HuH-7 (cell line): ENCODE results near the gene EVC.

ENCODE experiments used
- DNase-seq: peaks from one replicate; pipeline ENCODE4 v3.0.0; 2011; ENCODE audit warnings: low spot score

EVC gene

DNA sequence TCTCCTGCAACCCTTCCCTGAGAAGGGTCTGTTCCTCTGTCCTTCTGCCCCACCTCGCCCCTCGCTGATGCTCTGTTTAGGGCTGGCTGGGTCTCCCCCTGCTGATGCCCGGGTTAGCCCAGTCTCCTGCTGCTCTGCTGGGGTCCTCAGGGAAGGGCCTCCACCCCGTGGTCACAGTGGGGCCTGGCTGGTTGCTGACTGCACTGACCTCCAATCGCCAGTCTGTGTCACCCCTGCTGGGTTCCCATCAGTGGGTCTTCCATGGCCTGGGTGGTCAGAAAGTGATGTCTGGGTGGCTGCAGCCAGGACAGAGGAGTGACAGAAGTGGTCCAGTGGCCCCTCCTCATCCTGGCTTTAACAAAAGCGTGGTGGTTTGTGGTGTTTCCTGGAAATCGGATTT is 44.7 kb downstream of the EVC start:
- DNase-seq: no peak

DNA sequence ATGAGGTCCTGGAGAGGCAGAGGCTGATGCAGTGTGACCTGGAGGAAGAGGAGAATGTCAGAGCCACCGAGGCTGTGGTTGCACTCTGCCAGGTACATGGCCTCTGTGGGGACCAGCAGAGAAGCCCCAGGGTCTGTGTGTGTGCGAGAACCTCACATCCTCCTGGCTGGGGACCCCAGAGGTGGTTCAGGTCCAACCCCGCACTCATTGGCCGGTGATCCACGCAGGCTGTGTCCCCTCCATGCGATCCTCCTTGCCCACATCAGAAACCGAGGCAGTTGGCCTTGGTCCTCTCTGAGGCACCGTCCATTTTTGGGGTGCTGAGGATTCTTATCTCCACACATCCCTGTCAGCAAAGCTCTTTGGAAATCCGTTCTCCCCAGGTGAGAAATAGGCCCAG is 45.3 kb downstream of the EVC start:
- no peak for DNase-seq

DNA sequence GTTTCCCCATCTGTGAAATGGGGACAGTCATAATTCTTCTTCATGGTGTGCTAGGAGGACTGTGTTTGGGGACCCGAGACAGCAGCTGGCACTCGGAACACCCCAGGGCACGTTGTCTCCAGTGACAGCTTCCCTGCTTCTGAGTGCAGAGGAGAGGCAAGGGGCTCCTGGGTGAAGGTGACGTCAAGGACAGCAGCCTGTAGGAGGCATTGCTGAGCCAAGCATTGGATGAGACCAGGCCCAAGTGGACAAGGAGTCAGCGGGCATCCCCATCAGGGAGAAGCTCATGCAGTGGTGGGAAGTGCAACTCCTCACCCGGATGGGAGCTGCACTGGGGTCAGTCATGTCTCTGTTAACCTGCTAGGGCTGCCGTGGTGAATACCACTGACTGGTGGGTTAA is 46.1 kb downstream of the EVC start:
- DNase-seq: no peak

DNA sequence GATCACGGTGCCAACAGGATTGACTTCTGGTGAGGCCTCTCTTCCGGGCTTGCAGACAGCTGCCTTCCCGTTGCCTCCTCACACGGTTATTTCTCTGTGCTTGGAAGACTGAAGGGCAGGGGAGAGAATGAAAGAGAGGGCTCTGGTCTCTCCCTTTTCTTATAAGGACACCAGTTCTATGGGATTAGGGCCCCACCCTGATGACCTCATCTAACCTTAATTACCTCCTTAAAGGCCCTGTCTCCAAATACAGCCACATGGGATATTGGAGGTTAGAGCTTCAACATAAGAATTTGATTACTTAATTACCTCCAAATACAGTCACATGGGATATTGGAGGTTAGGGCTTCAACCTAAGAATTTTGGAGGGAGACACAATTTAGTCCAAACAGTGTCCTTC is 46.5 kb downstream of the EVC start:
- no peak for DNase-seq

DNA sequence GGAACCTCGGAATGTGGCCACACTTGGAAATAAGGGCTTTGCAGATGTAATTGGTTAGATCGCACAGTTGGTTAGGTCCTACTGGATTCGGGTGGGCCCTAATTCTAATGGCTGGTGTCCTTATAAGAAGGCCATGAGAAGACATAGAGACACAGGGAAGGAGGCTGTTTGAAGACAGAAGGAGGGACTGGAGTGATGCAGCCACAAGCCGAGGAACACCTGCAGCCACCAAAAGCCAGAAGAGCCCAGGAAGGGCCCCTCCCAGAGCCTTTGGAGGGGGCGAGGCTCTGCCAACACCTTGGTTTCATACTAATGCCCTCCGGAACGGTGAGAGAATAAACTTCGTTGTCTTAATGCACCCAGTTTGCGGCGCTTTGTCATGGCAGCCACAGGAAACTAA is 47.0 kb downstream of the EVC start:
- DNase-seq: no peak

DNA sequence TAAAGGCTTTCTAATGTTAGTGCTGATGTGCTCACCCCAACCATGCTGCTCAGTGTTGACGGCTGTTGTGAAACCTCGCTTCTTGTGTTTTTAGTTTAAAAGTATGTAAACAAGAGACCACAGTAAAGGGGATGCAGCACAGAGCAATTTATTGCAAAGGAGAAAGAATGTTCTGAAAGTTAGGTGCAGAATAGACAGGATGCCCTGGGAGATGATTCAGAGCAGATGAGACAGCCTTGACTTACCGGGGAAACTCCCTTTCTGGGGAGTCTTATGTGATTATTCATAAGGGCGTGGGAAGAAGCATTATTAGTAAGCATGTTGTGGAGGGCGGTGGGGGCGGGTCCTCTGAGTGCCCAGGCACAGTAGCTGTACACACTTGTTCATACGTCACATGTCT is 47.7 kb downstream of the EVC start:
- no peak for DNase-seq

DNA sequence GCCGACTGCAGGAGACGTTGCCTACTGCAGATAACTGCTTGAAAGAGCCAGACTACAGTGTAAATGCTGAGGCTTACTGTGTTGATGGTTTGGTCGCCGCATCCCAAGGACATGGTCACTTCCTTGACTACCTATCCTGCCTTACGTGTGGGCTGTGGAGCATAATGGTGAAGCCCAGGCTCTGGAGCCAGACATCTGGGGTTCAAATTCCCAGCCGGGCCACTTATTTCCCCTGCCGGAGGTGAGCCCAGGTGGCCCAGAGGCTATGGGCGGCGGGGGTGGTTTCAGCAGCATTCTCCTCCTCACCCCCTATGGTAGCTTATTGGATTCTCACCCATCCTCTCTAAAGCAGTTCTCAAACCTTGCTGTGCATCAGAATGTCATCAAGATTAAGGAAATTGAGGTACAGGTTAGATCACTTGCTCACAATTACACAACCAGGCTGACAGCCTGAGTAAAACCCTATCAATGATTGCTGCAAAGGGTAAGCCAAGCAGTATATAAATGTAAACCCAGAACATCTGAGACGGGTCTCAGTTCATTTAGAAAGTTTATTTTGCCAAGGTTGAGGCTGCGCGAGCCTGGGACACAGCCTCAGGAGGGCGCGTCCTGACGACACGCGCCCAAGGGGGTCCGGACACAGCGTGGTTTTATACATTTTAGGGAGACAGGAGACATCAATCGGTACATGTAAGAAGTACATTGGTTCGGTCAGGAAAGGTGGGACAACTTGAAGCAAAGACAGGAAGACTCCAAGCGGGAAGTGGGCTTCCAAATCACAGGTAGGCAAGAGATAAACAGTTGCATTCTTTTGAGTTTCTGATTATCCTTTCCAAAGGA is 48.5 kb downstream of the EVC start:
- no peak for DNase-seq

DNA sequence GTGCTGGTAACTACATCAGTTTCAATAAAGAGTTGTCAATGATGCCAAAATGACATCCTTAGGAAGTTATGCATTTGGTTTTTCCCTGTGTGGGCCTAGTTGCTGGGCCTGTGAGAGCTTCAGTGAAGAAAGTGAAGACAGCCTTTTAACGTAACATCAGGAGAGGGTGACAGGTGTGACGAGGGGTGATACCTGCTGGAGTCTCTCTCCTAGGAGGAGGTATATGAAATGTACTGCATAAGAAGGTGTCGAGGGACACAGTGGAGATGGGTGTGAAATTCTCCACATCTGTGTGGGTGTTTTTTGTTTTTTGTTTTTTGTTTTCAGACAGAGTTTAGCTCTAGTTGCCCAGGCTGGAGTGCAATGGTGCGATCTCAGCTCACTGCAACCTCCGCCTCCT is 49.2 kb downstream of the EVC start:
- DNase-seq: no peak

DNA sequence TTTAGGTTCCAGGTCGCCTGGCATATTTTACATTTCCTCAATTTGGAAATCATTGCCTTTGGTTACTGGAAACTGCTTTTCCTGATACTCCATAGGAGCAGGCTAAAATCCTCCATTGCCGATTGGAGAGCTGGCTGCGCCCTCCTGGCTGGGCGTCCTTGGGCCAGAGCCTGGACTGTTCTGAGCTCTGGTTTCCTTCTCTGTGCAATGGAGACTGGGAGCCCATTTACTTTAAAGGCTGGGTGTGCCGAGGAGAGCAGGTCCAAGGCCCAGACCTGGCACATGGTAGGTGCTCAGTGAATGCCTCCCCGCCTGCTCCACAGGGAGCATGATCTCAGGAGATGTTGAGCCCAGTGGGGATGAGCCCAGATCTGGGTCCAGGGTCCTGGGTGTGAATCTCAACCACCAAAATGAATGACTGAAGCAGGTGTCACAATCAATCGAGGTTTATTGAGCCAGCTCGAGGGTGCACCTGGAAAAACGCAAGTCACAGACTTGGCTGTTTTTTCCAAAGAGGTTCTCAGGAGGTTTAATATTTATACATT is 50.0 kb downstream of the EVC start:
- DNase-seq: no peak

DNA sequence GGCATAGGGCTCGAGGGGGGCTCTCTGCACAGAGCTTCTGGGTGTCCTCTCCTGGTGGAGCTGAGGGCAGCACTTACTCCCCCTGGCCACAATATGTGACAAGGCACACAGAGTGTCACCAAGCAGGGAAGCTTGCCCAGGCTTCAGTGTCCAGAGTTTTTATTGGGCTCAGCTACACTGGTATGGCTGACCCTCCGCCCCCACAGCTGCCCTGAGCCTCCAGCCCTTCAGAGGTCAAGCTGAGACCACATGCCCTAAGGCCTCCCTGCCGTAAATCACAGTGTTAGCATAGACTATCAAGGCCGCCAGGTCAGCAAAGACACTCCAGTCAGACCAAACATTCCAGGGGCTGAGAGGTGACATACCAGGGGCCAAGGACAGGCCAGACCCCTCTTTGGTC is 59.0 kb downstream of the EVC start:
- no peak for DNase-seq

DNA sequence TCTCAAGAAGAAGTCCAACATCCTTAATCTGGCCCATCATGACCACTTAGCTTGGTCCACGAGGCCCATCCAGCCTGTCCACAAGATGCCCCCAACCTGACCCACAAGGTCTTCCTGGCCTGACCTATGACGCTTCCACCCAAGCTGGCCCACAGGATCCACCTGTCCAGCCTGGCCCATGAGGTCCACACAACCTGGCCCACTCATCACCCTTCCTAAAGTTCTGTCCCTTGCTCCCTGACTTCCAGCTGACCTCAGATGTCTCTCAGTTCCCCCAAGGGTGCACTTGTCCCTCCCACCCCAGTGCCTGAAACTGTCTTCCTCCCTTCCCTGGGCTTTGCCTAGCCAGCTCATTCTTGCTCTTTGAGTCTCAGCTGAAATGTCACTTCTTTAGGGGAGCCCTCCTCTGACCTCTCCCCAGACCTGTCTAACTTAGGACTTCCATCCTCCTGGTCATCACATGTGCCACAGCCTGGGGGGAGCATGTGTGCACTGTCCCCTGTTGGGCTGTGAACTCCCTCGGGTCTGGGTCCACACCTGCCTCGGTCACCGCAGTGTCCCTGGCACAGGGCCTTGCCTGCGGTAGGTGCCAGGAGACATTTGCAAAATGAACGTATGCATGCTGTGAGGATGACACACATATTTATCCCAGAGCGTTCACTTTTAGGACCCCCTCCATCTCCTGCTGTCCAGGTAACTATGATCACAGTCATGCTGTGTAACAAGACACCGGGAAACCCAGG is 61.7 kb downstream of the EVC start:
- DNase-seq: no peak

DNA sequence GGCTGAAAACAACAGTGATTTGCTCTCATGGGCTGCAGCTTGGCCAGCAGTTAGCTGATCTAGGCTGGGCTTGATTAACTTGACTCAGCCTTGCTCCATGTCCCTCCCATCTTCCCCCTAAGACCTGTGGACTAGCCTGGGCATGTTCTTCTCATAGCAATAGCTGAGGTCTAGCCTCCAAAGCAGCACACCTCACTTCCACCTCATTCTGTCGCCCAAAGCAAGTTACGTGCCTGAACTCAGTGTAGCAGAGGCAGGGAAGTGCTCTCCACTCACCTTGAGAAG is 62.2 kb downstream of the EVC start:
- no peak for DNase-seq

DNA sequence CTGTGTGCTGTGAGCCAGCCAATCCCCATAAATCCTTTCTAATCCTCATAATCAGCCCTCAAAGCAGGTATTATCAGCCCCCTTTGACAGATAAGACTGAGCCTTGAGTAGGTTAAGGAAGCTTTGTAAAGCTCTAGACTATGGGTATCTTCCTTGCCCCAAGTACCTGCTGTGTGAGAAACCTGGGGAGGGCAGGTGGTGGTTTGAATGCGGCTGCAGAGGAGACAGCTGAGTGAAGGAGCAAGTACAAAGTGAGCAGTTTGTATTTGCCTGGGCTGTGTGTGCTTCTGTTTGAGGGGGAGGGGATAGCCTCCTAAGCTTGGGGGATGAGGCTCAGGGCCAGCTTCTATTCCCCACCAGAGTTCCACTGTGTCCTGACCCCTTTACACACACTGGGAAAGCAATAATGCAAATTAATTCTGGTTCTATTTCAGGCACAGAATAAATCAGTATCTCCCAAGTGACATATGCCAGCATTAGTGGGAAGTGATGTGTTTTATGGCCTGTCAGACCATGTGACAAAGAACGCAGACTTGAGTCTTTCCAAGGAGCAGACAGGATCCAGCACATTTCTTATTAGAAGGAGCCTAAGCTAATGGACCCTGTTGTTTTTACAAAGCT is 63.5 kb downstream of the EVC start:
- no peak for DNase-seq

DNA sequence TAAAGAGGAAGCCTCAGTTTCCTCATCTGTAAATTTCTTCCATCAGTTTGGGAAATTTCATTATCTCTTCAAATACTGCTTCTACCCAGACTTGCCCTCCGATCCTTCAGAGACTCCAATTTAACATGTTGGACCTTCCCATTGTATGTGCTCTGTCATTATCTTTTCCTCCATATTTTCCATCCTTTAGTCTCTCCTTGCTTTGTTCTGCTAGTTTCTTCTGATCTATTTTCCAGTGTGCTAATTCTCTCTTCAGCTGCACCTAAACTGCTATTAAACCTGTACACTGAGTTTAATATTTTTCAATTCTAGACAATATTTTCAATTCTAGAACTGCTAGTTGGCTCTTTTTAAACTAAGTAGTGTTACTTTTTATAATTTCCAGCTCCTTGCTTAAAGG is 65.5 kb downstream of the EVC start:
- no peak for DNase-seq

DNA sequence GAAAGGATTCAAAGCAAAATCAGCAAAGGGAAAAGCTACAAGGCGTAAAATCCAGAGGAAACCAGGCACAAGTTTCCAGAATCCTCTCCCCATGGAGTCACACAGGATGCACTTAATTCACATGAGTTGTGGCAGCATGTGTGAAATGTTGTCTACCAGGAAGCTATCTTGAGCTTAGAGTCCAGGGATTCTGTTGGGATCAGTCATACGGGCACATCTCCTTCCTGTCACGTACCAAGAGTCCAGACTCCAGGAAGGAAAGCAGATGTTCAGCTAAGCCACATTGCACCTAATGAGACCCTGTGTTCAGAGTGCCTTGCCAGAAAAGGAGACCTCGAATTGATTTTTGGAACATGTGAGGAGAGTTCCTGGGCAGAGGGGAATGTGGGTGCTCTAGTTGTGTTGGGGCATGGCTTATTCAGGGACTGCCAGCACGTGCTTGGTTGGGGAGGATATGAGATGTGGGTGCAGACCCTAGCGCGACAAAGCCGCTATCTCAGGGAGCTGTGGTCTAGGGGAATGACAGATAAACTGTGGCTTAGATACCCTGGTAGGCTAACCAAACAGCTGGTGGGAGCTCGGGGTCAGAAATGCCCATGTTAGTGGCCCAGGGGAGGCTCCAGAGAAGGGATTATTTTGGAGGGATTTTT is 70.0 kb downstream of the EVC start:
- DNase-seq: no peak

DNA sequence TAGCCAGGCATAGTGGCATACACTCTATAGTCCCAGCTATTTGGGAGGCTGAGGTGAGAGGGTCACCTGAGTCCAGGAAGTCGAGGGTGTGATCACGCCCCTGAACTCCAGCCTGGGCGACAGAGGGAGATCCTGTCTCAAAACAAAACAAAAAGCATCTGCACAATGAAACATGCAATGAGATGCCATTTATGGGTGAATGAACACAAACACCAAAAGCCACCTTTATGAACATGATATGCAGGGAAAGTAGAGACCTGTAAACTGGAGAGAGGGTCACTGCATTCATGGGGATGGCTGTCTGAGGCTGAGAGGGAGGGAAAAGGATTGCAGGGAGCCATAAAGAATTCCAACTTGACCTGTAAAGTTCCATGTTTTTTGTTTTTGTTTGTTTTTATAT is 70.7 kb downstream of the EVC start:
- no peak for DNase-seq

DNA sequence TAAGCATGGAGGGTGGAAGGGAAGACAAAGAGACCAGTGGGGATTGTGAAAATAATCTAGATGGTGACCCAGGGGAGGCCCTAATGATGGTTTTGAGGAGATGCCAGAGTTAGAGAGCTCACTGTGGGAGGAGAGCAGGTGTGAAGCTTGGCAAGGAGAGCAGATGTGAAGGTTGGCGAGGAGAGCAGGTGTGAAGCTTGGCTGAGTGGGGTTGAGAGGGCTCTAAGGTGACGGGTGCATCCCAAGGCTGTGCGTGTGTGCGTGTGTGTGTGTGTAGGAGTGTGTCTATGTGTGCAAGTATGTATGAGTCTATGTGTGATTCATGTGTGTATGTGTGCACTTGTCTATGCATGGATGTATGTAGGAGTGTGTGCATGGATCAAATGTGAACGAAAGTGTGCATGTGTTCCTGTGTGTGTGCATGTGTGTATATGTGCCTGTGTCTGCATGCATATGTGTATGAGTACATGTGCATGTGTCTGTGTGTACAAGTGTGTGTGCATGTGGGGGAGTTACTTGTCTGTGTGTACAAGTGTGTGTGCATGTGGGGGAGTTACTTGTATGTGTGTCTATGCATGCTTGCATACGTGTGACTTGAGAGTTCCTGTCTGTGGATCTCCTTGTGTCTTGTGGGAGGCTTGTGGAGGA is 72.0 kb downstream of the EVC start:
- no peak for DNase-seq

DNA sequence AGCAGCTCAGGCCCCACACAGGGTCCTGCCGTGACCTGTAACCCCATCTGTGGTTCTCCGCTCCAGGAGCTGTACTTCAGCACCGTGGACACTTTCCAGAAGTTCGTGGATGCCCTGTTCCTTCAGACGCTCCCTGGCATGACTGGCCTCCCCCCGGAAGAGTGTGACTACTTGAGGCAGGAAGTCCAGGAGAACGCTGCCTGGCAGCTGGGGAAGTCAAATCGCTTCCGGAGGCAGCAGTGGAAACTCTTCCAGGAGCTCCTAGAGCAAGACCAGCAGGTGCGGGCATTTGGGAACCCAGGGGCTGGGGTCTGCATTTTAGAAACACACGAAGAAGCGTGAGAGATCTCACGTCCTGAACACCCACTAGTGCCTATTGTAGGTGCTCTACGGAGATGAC is 72.5 kb downstream of the EVC start:
- no peak for DNase-seq

DNA sequence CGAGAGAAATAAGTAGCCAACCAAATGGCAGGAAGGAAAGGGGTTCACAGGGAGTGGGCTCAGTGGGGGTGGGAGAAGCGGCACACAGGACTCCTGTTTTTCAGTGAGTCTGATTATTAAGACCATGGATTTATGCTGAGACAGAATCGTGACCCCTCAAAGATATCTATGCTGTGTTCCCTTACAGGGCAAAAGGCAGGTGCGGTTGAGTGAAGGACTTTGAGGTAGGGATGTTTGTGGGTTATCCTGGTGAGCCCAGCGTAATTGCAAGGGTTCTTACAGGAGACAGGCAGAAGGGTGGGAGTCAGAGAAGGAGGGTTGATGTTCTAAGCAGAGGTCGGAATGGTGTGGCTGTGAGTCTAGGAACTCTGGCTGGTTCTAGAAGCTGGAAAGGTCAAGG is 73.0 kb downstream of the EVC start:
- no peak for DNase-seq

DNA sequence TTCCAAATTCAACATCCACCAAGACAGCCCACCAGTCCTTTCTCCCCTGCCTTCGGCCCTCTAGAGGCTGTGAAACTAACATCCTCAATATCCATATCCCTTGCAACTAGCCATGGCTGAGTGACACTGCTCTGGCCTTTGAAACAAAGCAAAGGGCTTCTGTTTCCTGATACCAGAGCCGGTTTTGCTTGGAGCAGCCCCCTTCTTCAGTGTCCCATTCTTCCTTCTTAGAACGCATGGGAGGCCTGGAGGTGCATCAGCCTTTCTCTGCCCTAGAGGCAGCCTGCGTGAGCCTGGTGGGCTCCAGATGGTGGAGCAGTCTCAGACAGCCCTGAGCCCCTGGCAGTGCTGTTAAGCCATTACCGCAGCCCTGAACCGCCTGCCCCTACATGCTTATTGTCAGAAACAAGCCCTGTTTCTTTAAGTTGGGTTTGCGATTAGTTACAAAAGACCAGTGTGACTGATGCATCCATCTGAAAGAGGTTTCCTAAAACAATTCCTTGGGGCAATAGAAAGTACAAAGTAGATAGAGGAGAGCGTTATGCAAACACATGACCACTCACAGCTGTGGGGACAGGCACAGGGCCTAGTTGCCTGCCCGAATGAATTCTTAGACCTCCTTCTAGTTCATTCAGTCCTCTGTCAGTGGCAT is 74.1 kb downstream of the EVC start:
- DNase-seq: no peak

DNA sequence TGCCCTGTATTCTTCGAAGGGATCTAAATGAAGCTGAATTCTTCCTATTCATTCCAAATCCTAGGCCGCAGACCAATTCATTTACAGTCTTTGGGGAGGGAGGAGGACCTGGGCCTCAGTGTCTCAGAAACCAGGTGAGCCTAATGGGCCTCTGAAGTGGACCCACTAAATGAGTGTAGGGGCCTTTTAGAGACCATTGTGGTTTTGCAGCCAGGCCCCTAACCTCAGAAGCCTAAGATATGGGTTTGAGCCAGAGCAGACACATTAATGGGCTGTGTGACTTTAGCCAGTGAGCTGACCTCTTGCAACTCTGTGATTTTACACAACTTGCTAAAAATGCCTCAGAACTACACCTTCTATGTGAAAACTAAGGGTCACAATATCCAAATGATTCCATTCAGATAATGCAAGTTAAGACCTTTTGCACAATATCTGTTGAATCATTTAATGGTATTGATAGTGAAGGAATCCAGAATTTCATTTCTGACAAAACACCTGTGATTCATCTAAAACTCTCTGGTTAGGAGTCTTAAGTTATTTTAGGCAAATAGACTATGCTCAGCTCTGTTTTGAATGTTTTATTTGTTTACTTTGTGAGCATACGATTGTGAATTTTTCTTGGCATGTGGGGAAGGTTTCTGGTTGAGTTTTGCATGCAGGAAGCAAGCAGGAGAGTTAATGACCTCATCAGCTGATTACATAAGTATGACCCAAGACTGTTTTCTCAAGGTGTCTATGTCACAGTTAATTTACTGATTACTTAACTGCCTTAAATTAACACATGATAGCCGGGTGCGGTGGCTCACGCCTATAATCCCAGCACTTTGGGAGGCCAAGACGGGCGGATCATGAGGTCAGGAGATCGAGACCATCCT is 75.0 kb downstream of the EVC start:
- no peak for DNase-seq
